Karpas-422 (cell line): Measurements from ENCODE around the gene CTSE. TPM values are rescaled to one million over a fixed set of nuclear protein-coding genes. Genes with fewer than 3 reads are reported as not detected.

Experiments used
- DNase-seq: peaks from one replicate; pipeline ENCODE4 v3.0.0-alpha.2; 2015
- H2AFZ ChIP-seq: fragments of 200-600 bp; sonication (generic); 2 replicates; pipeline ENCODE4 v1.6.1; 2014; ENCODE audit warnings: antibody characterized with exemption, low read length, mixed read lengths
- H3K27ac ChIP-seq: fragments of 200-600 bp; sonication (generic); 2 replicates; pipeline ENCODE4 v1.5.1; 2014; ENCODE audit warnings: mild to moderate bottlenecking, low read length, moderate library complexity
- H3K27me3 ChIP-seq: fragments of 200-600 bp; sonication (generic); 2 replicates; pipeline ENCODE4 v1.6.1; 2014; ENCODE audit warnings: low read length, mixed read lengths
- H3K36me3 ChIP-seq: fragments of 200-600 bp; sonication (generic); 2 replicates; pipeline ENCODE4 v1.6.1; 2014; ENCODE audit warnings: low read length, mixed read lengths; ENCODE audit not compliant: insufficient read depth
- H3K4me1 ChIP-seq: fragments of 200-600 bp; sonication (generic); 2 replicates; pipeline ENCODE4 v1.6.1; 2014; ENCODE audit warnings: mild to moderate bottlenecking, low read length, mixed read lengths
- H3K4me2 ChIP-seq: fragments of 200-600 bp; sonication (generic); 2 replicates; pipeline ENCODE4 v1.6.1; 2014; ENCODE audit warnings: low read length, low read depth, mild to moderate bottlenecking; ENCODE audit not compliant: poor library complexity, severe bottlenecking
- H3K4me3 ChIP-seq: fragments of 200-600 bp; sonication (generic); 2 replicates; pipeline ENCODE4 v1.5.1; 2014; ENCODE audit warnings: mild to moderate bottlenecking, antibody characterized with exemption, low read length, mixed read lengths
- H3K79me2 ChIP-seq: fragments of 200-600 bp; sonication (generic); 2 replicates; pipeline ENCODE4 v1.6.1; 2014; ENCODE audit warnings: mild to moderate bottlenecking, low read length, mixed read lengths
- H3K9ac ChIP-seq: fragments of 200-600 bp; sonication (generic); 2 replicates; pipeline ENCODE4 v1.6.0; 2014; ENCODE audit warnings: low read length
- H3K9me2 ChIP-seq: fragments of 200-600 bp; sonication (generic), shearing (Covaris generic); replicated peaks from 2 replicates; pipeline ENCODE4 v1.6.0; 2014; ENCODE audit warnings: mild to moderate bottlenecking, low read length, moderate library complexity; ENCODE audit not compliant: insufficient read depth
- H3K9me3 ChIP-seq: fragments of 300-700, 200-600 bp; sonication (generic); 2 replicates; pipeline ENCODE4 v1.6.1; 2014; ENCODE audit warnings: low read length, mixed read lengths
- H4K20me1 ChIP-seq: fragments of 200-600 bp; sonication (generic); 2 replicates; pipeline ENCODE4 v1.6.1; 2014; ENCODE audit warnings: mild to moderate bottlenecking, antibody characterized with exemption, low read length, low read depth; ENCODE audit not compliant: insufficient read depth
- total RNA-seq: library from RNA; depleted of rRNA; stranded (reverse); fragments of >200 nt; shearing (Covaris generic); gene quantifications from 2 replicates; pipeline ENCODE4 v1.2.3, GENCODE V29; 2014; ENCODE audit warnings: low replicate concordance; rRNA removed

The CTSE gene
- total RNA-seq, 1 experiment from 2014 or later, result not detected

- no peak overlapping the region for H2AFZ ChIP-seq
- no peak overlapping the region for H3K9ac ChIP-seq
- H3K79me2 ChIP-seq, result no peaks in the 10 kb centered on the region
- H3K27ac ChIP-seq, result no peak overlapping the region
- H3K4me3 ChIP-seq, result no peak overlapping the region
- H3K9me3 ChIP-seq, result no peaks in the 10 kb centered on the region
- no peak overlapping the region for H3K4me2 ChIP-seq
- no peaks in the 10 kb centered on the region for H4K20me1 ChIP-seq
- no peaks in the 10 kb centered on the region for H3K9me2 ChIP-seq
- peaks cover 9% of the 10 kb centered on the region for H3K4me1 ChIP-seq
- H3K36me3 ChIP-seq, result no peaks in the 10 kb centered on the region
- no peak for DNase-seq
- no peaks in the 10 kb centered on the region for H3K27me3 ChIP-seq
Observed at GRCh38 chr1:205961405-205961804, 62.3 kb downstream of the CTSE start.

- H3K4me1 ChIP-seq, result no peaks in the 10 kb centered on the region
- H3K9me3 ChIP-seq, result no peaks in the 10 kb centered on the region
- no peaks in the 10 kb centered on the region for H3K27me3 ChIP-seq
- no peak for DNase-seq
- H2AFZ ChIP-seq, result no peak overlapping the region
- H3K36me3 ChIP-seq, result no peaks in the 10 kb centered on the region
- H3K9me2 ChIP-seq, result no peaks in the 10 kb centered on the region
- no peak overlapping the region for H3K4me3 ChIP-seq
- H3K9ac ChIP-seq, result no peak overlapping the region
- H3K27ac ChIP-seq, result no peak overlapping the region
- H4K20me1 ChIP-seq, result no peaks in the 10 kb centered on the region
- H3K79me2 ChIP-seq, result no peaks in the 10 kb centered on the region
- H3K4me2 ChIP-seq, result no peak overlapping the region
Observed at GRCh38 chr1:205959789-205960188, 63.9 kb downstream of the CTSE start.

Other genes with a start within 250 kb of the CTSE start
- 3.1 and 3.6 TPM in 2 replicates for gene RAB29, start 248.4 kb downstream of the CTSE start, total RNA-seq
- gene SLC41A1, start 210.7 kb downstream of the CTSE start, total RNA-seq, result 5.1 and 8.7 TPM in 2 replicates
- 0.11 TPM in 1 of 2 replicates, not detected in the other for gene PM20D1, start 173.8 kb downstream of the CTSE start, total RNA-seq
- not detected in 2 replicates for gene SLC26A9, start 80.4 kb downstream of the CTSE start, total RNA-seq
- not detected in 2 replicates for gene RAB7B, start 20.5 kb downstream of the CTSE start, total RNA-seq
- not detected in 2 replicates for gene RHEX, start 29.3 kb upstream of the CTSE start, total RNA-seq
- gene AVPR1B, start 93.5 kb upstream of the CTSE start, total RNA-seq, result not detected in 2 replicates
- gene FAM72A, start 178.9 kb upstream of the CTSE start, total RNA-seq, result 27.6 and 29.0 TPM in 2 replicates
- 138 and 145 TPM in 2 replicates for gene SRGAP2, start 179.6 kb upstream of the CTSE start, total RNA-seq